VCaP (cell line): Measurements from ENCODE around the gene TPRG1.

ENCODE experiments used
- H3K27ac ChIP-seq: fragments of 450-650 bp; 2 replicates; pipeline ENCODE4 v1.5.1; 2017
- TF ChIP-seq, protein P1 (sequence below): fragments of 450-650 bp; conservative IDR thresholded peaks from 2 replicates; pipeline ENCODE4 v1.5.1; 2017; ENCODE audit warnings: mild to moderate bottlenecking, moderate library complexity

TPRG1 gene

DNA sequence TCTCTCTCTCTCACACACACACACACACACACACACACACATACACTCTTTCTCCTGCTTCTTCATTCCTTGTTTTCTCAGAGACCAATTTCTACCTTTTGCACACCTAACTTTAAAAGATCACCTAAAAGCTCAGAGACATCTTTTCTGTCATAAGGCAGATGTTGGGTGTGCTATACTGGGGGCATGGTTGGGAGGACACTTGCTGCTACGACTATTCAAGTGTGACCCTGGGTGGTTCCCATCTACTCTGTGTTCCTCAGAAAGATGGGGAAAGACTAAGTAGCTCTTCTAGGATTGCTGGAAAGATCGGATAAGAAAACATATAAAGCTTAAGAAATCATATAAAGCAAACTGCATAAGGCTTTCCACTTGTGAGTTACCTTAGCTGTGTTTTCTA is 33.2 kb downstream of the TPRG1 start:
- TF ChIP-seq, protein P1, sequence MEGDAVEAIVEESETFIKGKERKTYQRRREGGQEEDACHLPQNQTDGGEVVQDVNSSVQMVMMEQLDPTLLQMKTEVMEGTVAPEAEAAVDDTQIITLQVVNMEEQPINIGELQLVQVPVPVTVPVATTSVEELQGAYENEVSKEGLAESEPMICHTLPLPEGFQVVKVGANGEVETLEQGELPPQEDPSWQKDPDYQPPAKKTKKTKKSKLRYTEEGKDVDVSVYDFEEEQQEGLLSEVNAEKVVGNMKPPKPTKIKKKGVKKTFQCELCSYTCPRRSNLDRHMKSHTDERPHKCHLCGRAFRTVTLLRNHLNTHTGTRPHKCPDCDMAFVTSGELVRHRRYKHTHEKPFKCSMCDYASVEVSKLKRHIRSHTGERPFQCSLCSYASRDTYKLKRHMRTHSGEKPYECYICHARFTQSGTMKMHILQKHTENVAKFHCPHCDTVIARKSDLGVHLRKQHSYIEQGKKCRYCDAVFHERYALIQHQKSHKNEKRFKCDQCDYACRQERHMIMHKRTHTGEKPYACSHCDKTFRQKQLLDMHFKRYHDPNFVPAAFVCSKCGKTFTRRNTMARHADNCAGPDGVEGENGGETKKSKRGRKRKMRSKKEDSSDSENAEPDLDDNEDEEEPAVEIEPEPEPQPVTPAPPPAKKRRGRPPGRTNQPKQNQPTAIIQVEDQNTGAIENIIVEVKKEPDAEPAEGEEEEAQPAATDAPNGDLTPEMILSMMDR = no peak
- H3K27ac ChIP-seq = no peak overlapping the region

DNA sequence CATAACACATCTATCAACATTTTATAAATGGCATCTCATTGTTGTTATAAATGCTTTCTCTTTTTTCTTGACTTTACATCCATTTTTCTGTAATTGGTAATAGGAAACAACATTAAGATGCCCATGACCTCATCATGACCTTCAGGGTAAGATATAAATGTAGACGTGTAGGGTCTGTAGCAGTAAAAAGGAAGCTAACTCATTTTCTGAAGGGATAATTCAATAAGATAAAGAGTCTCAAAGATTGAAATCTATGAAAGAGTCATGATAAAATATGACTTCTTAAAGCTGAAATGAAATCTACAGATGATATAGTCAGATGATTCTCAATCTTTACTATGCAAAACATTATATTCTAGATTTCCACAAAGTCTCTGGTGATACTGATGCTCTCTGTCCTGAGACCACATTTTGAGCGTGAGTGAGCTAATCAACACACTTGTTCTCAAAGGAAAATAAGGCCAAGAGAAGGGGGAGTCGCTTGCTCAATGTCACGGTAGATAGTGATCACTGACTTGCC is 38.5 kb downstream of the TPRG1 start:
- no peak overlapping the region for H3K27ac ChIP-seq
- TF ChIP-seq, protein P1 = no peak

DNA sequence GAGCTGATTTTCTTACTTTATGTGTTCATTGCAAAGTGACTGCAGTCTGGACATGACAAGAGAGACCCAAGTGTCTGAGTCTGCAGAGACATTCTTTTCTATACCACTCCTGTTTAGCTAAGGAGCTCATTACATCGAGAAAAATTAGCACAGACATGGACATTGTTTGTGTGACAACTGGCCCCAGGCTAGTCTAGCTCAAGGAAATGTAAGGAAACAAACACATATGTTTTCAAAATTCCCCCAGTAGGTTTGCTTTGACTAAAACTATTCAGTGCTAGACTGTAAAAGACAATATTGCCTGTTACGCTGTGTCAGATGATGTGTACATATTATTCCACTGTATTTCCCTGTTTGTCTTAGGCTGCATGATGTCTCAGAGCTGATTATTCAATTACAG is 40.9 kb downstream of the TPRG1 start:
- H3K27ac ChIP-seq = no peak overlapping the region

DNA sequence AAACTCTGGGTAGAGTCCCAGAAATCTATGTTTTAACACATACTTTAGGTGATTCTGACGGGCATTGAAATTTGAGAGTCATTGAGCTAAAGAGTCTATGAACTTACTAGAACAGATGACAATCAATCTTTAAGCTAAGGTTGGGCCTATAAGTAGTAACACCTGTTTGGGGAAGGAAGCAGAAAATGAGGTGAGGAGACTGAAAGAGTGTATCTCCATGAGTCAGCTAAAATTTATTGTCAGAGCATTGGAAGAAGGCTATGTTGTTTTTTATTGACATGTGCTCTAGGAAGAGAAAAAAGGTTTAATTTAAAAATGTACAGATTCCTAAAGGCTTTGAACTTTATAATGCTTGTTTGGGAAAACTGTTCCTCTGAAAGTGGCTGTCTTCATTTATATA is 42.9 kb downstream of the TPRG1 start:
- TF ChIP-seq, protein P1 = no peak
- H3K27ac ChIP-seq = no peak overlapping the region

More for the DNA sequence above, 40.9 kb downstream of the TPRG1 start:
- TF ChIP-seq, protein P1 = no peak

DNA sequence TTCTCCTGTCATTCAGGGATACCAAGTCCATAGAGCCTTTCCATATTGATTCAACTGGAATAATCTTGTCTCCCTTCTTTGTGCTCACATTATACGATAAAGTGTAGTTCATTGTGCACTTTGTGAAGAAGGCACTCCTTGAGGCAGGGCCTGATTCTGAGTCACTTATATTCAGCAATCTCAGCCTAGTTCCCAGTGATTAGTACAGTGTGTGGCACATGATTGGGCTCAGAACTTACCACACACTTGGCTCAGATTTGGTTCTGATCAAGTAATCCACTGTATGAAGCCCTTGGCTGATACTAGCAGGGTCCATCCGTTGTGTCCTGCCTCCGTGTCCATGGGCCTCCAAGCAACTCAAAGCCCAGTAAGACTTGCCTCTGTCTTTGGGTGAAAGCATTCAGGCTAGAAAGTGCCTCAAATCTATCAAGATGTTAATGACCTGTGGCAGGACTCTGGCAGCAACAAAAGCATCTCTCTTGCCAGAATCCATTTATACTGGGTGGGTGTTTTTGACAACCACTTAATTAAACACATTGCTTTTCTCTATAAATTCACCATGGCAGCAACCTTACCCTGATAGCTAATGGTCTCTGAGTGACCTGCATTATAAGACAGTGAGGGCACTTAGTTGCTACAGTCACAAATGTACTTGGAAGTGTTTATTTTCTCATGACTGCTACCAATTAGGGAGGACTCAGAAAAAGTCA is 51.3 kb downstream of the TPRG1 start:
- TF ChIP-seq, protein P1 = no peak
- H3K27ac ChIP-seq = no peak overlapping the region

DNA sequence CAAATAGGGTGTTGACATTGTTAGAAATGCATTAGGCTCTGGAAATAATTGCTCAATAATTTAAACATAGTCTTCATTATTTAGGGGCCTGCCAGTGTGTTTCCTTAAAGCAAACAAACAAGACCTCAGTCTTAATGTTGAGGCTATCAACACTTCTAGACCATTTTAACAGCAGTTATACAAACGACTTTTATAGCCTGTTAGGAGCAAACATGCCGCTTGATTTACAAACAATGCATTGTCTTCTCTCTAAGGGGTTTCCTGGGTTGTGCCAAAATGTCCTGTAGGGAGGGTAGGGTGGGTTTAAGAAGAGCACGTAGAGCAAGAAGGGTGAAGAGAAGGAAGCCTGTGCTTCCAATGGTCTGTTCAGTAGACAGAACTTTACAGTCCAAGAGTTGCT is 53.7 kb downstream of the TPRG1 start:
- TF ChIP-seq, protein P1 = no peak
- H3K27ac ChIP-seq = no peak overlapping the region

DNA sequence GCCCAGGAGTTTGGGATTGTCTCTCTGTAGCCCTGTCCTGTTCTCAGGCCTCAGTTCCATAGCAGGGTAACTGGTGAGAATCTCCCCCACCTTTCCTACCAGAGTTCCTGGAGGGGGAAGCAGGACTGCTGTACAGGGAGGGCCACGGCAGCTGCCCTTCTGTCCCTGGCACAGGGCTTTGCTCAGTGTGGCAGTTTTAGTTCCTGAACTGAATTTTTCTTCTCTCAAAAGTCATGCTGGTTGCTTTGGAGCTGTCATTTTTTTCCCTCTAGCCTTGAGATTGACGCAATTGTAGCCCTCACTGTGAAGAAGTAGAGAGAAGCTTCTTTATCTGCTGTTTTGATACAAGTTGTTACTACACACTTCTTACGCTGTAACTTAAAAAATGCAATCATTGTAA is 55.5 kb downstream of the TPRG1 start:
- H3K27ac ChIP-seq = no peak overlapping the region
- TF ChIP-seq, protein P1 = no peak
